ENCODE measurements around the gene PIK3CB. TPM values are rescaled to one million over a fixed set of nuclear protein-coding genes. Genes with fewer than 3 reads are reported as not detected.
"Not testable (repeated sequence)": the region's sequence is repeated elsewhere in the genome, so short reads cannot be mapped to it uniquely, and the experiment has no call there.

Gene PIK3CB
- total and polyA plus RNA-seq, 2 experiments from 2014 or later = 8.1 to 12.6 TPM

DNA sequence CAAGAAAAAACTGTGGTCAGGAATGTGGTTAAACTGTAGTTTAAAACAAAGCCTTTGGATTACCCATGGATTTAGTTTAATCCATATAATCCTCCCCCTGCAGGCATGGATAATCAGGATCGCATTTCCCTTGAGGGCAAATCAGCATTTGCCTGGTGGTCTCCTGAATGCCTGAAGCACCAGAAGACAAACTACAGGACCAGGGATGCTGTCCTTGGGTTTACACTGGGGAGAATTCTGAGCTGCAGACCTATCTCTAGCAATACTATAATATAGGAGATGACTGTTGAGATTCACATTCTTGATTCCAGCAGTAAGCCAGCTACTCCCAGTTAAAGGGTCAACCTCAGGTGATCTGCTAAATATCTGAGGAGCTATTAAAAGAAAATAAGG is 10.6 kb downstream of the PIK3CB start:
- no peak overlapping the region for H3K4me3 ChIP-seq
- TF ChIP-seq, protein P1, sequence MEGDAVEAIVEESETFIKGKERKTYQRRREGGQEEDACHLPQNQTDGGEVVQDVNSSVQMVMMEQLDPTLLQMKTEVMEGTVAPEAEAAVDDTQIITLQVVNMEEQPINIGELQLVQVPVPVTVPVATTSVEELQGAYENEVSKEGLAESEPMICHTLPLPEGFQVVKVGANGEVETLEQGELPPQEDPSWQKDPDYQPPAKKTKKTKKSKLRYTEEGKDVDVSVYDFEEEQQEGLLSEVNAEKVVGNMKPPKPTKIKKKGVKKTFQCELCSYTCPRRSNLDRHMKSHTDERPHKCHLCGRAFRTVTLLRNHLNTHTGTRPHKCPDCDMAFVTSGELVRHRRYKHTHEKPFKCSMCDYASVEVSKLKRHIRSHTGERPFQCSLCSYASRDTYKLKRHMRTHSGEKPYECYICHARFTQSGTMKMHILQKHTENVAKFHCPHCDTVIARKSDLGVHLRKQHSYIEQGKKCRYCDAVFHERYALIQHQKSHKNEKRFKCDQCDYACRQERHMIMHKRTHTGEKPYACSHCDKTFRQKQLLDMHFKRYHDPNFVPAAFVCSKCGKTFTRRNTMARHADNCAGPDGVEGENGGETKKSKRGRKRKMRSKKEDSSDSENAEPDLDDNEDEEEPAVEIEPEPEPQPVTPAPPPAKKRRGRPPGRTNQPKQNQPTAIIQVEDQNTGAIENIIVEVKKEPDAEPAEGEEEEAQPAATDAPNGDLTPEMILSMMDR (IDR thresholded peaks at IDR 0.05; ENCODE audit: low read depth, low read length) = no peak
- H3K9me3 ChIP-seq (ENCODE audit: low read depth) = no peaks in the 10 kb centered on the region
- no peaks in the 10 kb centered on the region for H3K36me3 ChIP-seq
- DNase-seq (ENCODE audit: low read depth in 1 of 2, low spot score in 1 of 2) = no peak
- peaks cover 6% of the 10 kb centered on the region for H3K4me1 ChIP-seq (ENCODE audit: low read depth)
- H3K27ac ChIP-seq = peak overlapping the region; percentile 49
- H3K27me3 ChIP-seq = no peaks in the 10 kb centered on the region

DNA sequence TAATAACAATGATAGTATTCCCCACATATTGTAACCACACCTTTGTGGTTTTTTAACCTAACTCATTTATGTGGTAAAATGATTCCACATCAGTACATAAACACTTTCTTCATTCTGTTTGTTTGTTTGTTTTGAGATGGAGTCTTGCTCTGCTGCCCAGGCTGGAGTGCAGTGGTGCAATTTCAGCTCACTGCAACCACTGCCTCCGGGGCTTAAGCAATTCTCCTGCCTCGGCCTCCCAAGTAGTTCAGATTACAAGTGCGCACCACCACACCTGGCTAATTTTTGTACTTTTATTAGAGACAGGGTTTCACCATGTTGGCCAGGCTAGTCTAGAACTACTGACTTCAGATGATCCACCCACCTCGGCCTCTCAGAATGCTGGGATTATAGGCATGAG is 14.3 kb downstream of the PIK3CB start:
- H3K27ac ChIP-seq; H3K9me3 ChIP-seq (ENCODE audit: low read depth); H3K27me3 ChIP-seq; H3K4me1 ChIP-seq (ENCODE audit: low read depth); DNase-seq (ENCODE audit: low read depth in 1 of 2, low spot score in 1 of 2); H3K4me3 ChIP-seq; H3K36me3 ChIP-seq: not testable (repeated sequence)

DNA sequence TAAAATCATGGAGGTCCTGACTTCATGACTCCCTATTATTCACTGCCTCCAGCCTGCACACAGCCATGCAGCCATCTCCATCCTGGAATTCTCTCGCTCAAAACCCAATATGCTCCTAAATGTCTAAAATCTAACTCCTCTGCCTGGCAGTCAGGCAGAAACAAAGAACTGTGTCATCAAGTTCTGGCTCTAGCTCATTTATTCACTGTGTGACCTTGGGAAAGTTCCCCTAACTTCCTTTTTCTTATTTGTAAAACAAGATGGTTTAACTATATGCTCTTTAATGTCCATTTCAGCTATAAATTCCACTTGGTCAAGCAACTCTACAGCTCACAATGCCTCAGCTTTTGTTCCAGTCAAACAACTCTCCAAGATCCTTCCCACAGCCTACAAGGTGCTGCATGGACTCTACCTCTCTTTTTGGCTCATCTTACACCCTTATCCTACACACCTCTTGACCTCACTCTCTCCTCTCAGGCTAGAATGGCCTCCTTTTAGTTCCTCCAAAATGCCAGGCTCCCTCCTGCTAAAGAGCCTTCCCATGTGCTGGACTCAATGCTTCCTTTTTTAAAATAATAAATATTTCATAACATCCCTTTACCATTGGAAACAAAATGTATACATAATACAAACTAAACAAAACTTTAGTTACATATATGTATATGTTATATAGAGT is 16.4 kb downstream of the PIK3CB start:
- Histone ChIP-seq H3K36me3 (no peaks in the 10 kb centered on the region), H3K4me3 (no peak overlapping the region), H3K9me3 (ENCODE audit: low read depth) (no peaks in the 10 kb centered on the region), H3K4me1 (ENCODE audit: low read depth) (peaks cover 3% of the 10 kb centered on the region), H3K27me3 (no peaks in the 10 kb centered on the region), H3K27ac (no peak overlapping the region)
- no peak for DNase-seq (ENCODE audit: low read depth in 1 of 2, low spot score in 1 of 2)
- TF ChIP-seq, protein P1 (IDR thresholded peaks at IDR 0.05; ENCODE audit: low read depth, low read length) = no peak

DNA sequence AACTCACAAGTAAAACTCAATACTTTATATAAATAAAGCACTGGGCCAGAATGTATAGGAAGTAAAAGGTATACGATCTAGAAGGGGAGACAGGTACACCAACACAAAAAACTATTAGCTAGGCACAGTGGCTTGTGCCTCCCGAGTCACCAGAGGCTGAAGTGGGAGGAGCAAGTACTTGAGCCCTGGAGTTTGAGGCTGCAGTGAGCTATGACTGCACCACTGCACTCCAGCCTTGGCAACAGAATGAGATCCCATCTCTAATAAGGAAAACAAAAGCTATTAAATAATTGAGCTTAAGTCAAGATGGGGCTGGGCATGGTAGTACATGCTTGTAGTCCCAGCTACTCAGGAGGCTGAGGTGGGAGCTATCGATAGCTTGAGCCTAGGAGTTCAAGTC is 17.0 kb downstream of the PIK3CB start:
- Histone ChIP-seq H3K36me3 (no peaks in the 10 kb centered on the region), H3K4me3 (no peak overlapping the region), H3K9me3 (ENCODE audit: low read depth) (no peaks in the 10 kb centered on the region), H3K27me3 (no peaks in the 10 kb centered on the region), H3K27ac (no peak overlapping the region), H3K4me1 (ENCODE audit: low read depth) (peaks cover 3% of the 10 kb centered on the region)
- no peak for DNase-seq (ENCODE audit: low read depth in 1 of 2, low spot score in 1 of 2)
- TF ChIP-seq, protein P1 (IDR thresholded peaks at IDR 0.05; ENCODE audit: low read depth, low read length) = no peak

DNA sequence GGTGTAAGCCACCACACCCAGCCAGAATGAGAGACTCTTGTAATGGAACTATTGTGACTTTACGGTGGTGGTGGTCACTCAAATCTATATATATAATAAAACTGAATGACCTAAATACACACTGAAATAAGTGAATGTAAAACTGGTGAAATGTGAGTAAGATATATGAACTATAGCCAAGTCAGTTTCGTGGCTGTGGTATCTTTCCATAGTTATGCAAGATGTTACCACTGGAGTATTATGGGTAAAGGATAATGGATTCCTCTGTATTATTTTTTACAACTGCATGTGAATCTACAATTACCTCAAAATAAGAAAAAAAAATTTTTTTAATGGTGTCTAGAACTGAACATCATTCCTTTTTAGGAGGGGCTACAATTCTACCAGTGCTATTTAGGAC is 21.9 kb downstream of the PIK3CB start:
- no peaks in the 10 kb centered on the region for H3K9me3 ChIP-seq (ENCODE audit: low read depth)
- TF ChIP-seq, protein P1 (IDR thresholded peaks at IDR 0.05; ENCODE audit: low read depth, low read length) = no peak
- no peaks in the 10 kb centered on the region for H3K27me3 ChIP-seq
- DNase-seq (ENCODE audit: low read depth in 1 of 2, low spot score in 1 of 2) = peak in 1 of 2 donors; percentile 74
- H3K4me1 ChIP-seq (ENCODE audit: low read depth) = no peaks in the 10 kb centered on the region
- no peak overlapping the region for H3K27ac ChIP-seq
- no peak overlapping the region for H3K4me3 ChIP-seq
- no peaks in the 10 kb centered on the region for H3K36me3 ChIP-seq

DNA sequence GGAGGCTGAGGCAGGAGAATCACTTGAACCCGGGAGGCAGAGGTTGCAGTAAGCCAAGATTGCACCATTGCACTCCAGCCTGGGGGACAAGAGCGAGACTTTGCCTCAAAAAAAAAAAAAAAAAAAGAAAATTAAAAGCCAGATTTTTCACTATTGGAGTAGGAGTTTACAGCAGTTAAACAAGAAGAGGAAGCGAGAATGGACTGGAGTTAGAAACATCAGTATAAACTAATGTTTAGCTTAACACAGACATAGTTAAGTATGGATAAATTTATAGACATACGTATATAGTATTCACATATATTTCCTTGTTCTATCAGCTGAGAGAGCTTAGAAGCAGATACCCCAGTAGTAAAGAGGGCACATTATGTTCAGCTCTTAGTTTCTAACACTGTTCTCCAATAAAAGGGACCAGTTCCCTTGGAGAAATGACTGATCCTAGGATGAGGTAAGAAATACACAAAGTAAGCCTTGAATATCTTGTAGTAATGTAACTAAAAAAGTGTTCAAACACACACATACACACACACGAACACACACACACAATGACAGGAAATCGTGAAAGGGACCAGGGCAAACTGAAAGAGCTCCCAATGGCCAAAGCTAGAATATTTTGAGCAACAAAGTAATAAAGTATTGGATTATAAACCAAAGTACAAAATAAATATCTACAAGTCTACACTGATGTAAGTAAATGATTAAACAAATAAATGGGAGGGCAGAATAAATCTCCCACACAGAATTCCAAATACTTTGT is 25.1 kb downstream of the PIK3CB start:
- Histone ChIP-seq H3K36me3 (no peaks in the 10 kb centered on the region), H3K4me3 (no peak overlapping the region), H3K9me3 (ENCODE audit: low read depth) (no peaks in the 10 kb centered on the region), H3K27me3 (no peaks in the 10 kb centered on the region), H3K4me1 (ENCODE audit: low read depth) (no peaks in the 10 kb centered on the region), H3K27ac (no peak overlapping the region)
- DNase-seq (ENCODE audit: low read depth in 1 of 2, low spot score in 1 of 2) = no peak
- TF ChIP-seq, protein P1 (IDR thresholded peaks at IDR 0.05; ENCODE audit: low read depth, low read length) = no peak

Data from cardiac muscle cell (in vitro differentiated cells and primary cell).